ENCODE data around the gene B2M. TPM values are rescaled to one million over a fixed set of nuclear protein-coding genes. Genes with fewer than 3 reads are reported as not detected.

Gene B2M
- total and polyA plus RNA-seq, 2 of the 8 experiments (the other 6 are each of a cell fraction or from before 2014, with no cell fraction given): 78.9 to 907 TPM

- TF ChIP-seq PHF8 (conservative IDR thresholded peaks at IDR 0.05; ENCODE audit: low read depth, low read length) (no peak), FOSL1 (IDR thresholded peaks at IDR 0.05; ENCODE audit: insufficient read depth, low read depth, low read length) (no peak), USF2 (IDR thresholded peaks at IDR 0.05; ENCODE audit: low read length) (no peak), SIN3A (conservative IDR thresholded peaks at IDR 0.05 in 1 of 2, IDR thresholded peaks at IDR 0.05 in 1 of 2; ENCODE audit: low read depth in 1 of 2, low read length in 2 of 2) (0 out of 4 replicates have a peak, but pooled peaks of 1 of the 2 experiments have one; percentile 5), JUND (IDR thresholded peaks at IDR 0.05; ENCODE audit: low read length) (no peak)
Measured at GRCh38 chr15:44711743-44712345, 527 bp downstream of the B2M start (continued).

Measured in H1 (cell line).